ENCODE results near the gene NR6A1.

NR6A1 gene

DNA sequence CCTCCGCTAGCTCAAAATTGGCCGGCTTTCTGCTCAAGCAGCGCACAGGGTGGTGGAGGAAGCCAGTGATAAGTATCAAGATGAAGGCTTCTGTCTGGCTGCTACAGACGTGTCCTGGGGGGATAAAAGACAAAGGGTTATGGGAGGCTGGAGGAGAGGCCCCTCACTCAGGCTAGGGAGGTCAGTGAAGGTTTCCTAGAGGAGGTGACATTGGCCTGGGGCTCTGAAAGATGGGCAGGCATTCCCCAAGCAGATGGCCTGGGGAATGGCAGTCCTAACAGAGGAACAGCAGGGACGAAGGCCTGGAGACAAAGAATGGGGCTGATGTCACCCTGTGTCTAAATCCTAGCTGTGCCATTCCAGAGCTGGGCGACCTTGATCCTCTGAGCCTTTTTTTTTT is 38.1 kb upstream of the NR6A1 start:
- TF ChIP-seq, protein P1, sequence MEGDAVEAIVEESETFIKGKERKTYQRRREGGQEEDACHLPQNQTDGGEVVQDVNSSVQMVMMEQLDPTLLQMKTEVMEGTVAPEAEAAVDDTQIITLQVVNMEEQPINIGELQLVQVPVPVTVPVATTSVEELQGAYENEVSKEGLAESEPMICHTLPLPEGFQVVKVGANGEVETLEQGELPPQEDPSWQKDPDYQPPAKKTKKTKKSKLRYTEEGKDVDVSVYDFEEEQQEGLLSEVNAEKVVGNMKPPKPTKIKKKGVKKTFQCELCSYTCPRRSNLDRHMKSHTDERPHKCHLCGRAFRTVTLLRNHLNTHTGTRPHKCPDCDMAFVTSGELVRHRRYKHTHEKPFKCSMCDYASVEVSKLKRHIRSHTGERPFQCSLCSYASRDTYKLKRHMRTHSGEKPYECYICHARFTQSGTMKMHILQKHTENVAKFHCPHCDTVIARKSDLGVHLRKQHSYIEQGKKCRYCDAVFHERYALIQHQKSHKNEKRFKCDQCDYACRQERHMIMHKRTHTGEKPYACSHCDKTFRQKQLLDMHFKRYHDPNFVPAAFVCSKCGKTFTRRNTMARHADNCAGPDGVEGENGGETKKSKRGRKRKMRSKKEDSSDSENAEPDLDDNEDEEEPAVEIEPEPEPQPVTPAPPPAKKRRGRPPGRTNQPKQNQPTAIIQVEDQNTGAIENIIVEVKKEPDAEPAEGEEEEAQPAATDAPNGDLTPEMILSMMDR (IDR thresholded peaks at IDR 0.05; ENCODE audit: low read depth, low read length, poor library complexity, severe bottlenecking) = no peak
- no peak for TF ChIP-seq EZH2phosphoT487 (IDR thresholded peaks at IDR 0.05; ENCODE audit: borderline replicate concordance, low read length)
- Histone ChIP-seq H3F3A (ENCODE audit: control insufficient read depth, insufficient read depth) (no peaks in the 10 kb centered on the region), H3K4me3 (ENCODE audit: low read length) (no peak overlapping the region), H4K20me1 (ENCODE audit: control insufficient read depth, insufficient read depth, low read depth, low read length) (no peaks in the 10 kb centered on the region), H3K9me3 (ENCODE audit: control insufficient read depth, insufficient read depth, low read length) (no peaks in the 10 kb centered on the region), H3K27ac (ENCODE audit: low read depth, low read length) (no peak overlapping the region), H3K9me2 (replicated peaks; ENCODE audit: control insufficient read depth, low read length) (no peaks in the 10 kb centered on the region), H3K79me2 (ENCODE audit: control insufficient read depth, low read length) (no peaks in the 10 kb centered on the region), H3K36me3 (ENCODE audit: control insufficient read depth, low read length) (no peaks in the 10 kb centered on the region), H3K4me1 (ENCODE audit: control insufficient read depth, low read length) (no peaks in the 10 kb centered on the region), H3K27me3 (ENCODE audit: control insufficient read depth, low read length) (peaks cover 9% of the 10 kb centered on the region), H3K4me2 (ENCODE audit: low read length) (no peak overlapping the region)

DNA sequence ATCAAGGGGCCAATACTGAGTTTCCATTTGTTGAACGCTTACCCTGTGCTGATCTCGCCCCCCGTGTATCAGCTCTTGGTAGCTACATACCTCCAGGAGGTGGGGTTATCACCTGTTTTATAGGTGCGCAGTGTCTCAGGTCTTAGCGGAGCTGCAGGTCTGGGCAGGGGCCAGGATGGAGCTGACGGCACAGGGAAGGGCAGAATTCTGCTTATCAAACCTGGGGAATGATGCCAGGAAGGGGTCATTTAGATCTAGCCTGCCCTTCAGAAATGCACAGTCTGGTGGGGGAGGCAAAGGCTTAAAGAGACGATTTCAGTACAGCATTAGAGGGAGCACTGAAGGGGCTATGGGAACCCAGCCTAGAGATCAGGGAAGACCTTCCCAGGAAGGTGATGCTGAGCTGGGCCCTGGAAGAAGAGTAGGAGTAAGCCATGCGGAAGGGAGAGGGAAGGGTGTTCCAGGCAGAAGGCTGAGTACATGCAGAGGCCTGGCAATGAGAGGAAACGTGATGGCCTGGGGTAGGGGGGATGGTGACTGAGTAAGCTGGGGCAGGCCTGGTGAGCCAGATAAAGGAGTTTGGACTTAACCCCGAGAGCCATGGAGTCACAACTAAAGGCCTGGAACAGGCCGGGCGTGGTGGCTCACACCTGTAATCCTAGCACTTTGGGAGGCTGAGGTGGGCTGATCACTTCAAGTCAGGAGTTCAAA is 37.3 kb upstream of the NR6A1 start:
- H3K27ac ChIP-seq (ENCODE audit: low read depth, low read length) = no peak overlapping the region
- no peaks in the 10 kb centered on the region for H4K20me1 ChIP-seq (ENCODE audit: control insufficient read depth, insufficient read depth, low read depth, low read length)
- no peaks in the 10 kb centered on the region for H3K9me2 ChIP-seq (replicated peaks; ENCODE audit: control insufficient read depth, low read length)
- H3K4me1 ChIP-seq (ENCODE audit: control insufficient read depth, low read length) = no peaks in the 10 kb centered on the region
- H3K4me2 ChIP-seq (ENCODE audit: low read length) = no peak overlapping the region
- H3F3A ChIP-seq (ENCODE audit: control insufficient read depth, insufficient read depth) = no peaks in the 10 kb centered on the region
- TF ChIP-seq EZH2phosphoT487 (IDR thresholded peaks at IDR 0.05; ENCODE audit: borderline replicate concordance, low read length) = no peak
- TF ChIP-seq, protein P1 (IDR thresholded peaks at IDR 0.05; ENCODE audit: low read depth, low read length, poor library complexity, severe bottlenecking) = no peak
- H3K36me3 ChIP-seq (ENCODE audit: control insufficient read depth, low read length) = no peaks in the 10 kb centered on the region
- no peaks in the 10 kb centered on the region for H3K79me2 ChIP-seq (ENCODE audit: control insufficient read depth, low read length)
- H3K4me3 ChIP-seq (ENCODE audit: low read length) = no peak overlapping the region
- H3K27me3 ChIP-seq (ENCODE audit: control insufficient read depth, low read length) = peaks cover under 1% of the 10 kb centered on the region
- H3K9me3 ChIP-seq (ENCODE audit: control insufficient read depth, insufficient read depth, low read length) = no peaks in the 10 kb centered on the region

DNA sequence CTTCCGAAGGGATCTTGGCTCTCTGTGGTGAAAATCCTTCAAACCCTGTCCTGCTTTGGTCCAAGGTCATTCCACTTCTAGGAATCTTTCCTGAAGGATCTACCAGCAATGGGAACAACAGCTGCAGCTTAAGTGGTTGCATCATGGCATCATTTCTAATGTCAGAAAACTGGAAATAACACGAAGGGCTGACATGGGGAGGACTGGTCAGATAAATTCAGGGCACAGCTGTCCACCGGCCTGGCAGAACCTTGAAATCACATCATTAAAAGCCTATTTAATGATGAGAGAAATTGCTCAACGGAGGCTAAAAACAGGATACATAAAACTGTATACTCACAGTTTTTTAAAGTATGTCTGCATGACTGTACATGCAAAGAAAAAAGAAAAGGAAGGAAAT is 34.1 kb upstream of the NR6A1 start:
- Histone ChIP-seq H3K4me1 (ENCODE audit: control insufficient read depth, low read length) (no peaks in the 10 kb centered on the region), H3K79me2 (ENCODE audit: control insufficient read depth, low read length) (no peaks in the 10 kb centered on the region), H3K9me3 (ENCODE audit: control insufficient read depth, insufficient read depth, low read length) (no peaks in the 10 kb centered on the region), H3K27ac (ENCODE audit: low read depth, low read length) (no peak overlapping the region), H3K4me2 (ENCODE audit: low read length) (no peak overlapping the region), H3K4me3 (ENCODE audit: low read length) (no peak overlapping the region), H3K9me2 (replicated peaks; ENCODE audit: control insufficient read depth, low read length) (no peaks in the 10 kb centered on the region), H3K27me3 (ENCODE audit: control insufficient read depth, low read length) (peaks cover 23% of the 10 kb centered on the region), H4K20me1 (ENCODE audit: control insufficient read depth, insufficient read depth, low read depth, low read length) (no peaks in the 10 kb centered on the region), H3F3A (ENCODE audit: control insufficient read depth, insufficient read depth) (no peaks in the 10 kb centered on the region), H3K36me3 (ENCODE audit: control insufficient read depth, low read length) (no peaks in the 10 kb centered on the region)
- no peak for TF ChIP-seq EZH2phosphoT487 (IDR thresholded peaks at IDR 0.05; ENCODE audit: borderline replicate concordance, low read length)
- TF ChIP-seq, protein P1 (IDR thresholded peaks at IDR 0.05; ENCODE audit: low read depth, low read length, poor library complexity, severe bottlenecking) = no peak
